Sigmoid colon (tissue), 7 donors: ENCODE measurements around the gene GGCX. TPM values are rescaled to one million over a fixed set of nuclear protein-coding genes. Genes with fewer than 3 reads are reported as not detected.
A peak's percentile ranks its signal among the peaks of the same experiment; 100 is the strongest.

ENCODE experiments used
- DNase-seq: peaks from one replicate; pipeline ENCODE4 v3.0.0-alpha.2; 2019
- H3K27ac ChIP-seq, 4 donors: fragments of 200-600 bp; sonication (generic); one replicate each; pipeline ENCODE4 v1.5.1; 2016 to 2019; ENCODE audit warnings: mild to moderate bottlenecking in 1 of 4
- H3K27me3 ChIP-seq, 3 donors: fragments of 200-600 bp; sonication (generic); one replicate each; pipeline ENCODE4 v1.5.1; 2019; ENCODE audit warnings: mild to moderate bottlenecking in 1 of 3
- H3K36me3 ChIP-seq, 4 donors: fragments of 200-600 bp; sonication (generic); one replicate each; pipeline ENCODE4 v1.5.1; 2016 to 2019
- H3K4me1 ChIP-seq, 4 donors: fragments of 200-600 bp; sonication (generic); one replicate each; pipeline ENCODE4 v1.5.1; 2017 to 2019
- H3K4me3 ChIP-seq, 4 donors: fragments of 200-600 bp; sonication (generic); one replicate each; pipeline ENCODE4 v1.5.1; 2017 to 2019; ENCODE audit warnings: mild to moderate bottlenecking in 2 of 4, moderate library complexity in 1 of 4
- H3K9me3 ChIP-seq, 4 donors: fragments of 200-600 bp in 3 of 4; sonication (generic) in 3 of 4; one replicate each; pipeline versions ENCODE4 v1.5.1 to v1.6.1; 2013 to 2019
- CTCF ChIP-seq, 4 experiments: fragments of 450-650 bp in 3 of 4; fragments of 200-600 bp in 1 of 4; IDR thresholded peaks; one replicate each; pipeline ENCODE4 v1.5.1; 2016 to 2019; ENCODE audit warnings: antibody characterized with exemption in 4 of 4, mild to moderate bottlenecking in 3 of 4, moderate library complexity in 2 of 4
- EP300 ChIP-seq, 4 donors: sonication (generic); formaldehyde crosslinking; IDR thresholded peaks; one replicate each; pipeline ENCODE4 v1.6.1; 2017; ENCODE audit warnings: antibody characterized with exemption in 4 of 4
- POLR2A ChIP-seq, 2 donors: fragments of 450-650 bp; IDR thresholded peaks; one replicate each; pipeline ENCODE4 v1.6.1; 2016; ENCODE audit warnings: antibody characterized with exemption in 2 of 2, mild to moderate bottlenecking in 2 of 2, moderate library complexity in 2 of 2
- POLR2AphosphoS5 ChIP-seq, 4 donors: sonication (generic); formaldehyde crosslinking; IDR thresholded peaks; one replicate each; pipeline ENCODE4 v1.6.1; 2017; ENCODE audit warnings: antibody characterized with exemption in 4 of 4
- WGBS, 2 donors: extraction: QIAGEN DNeasy Blood & Tissue Kit; methylation state at CpG; one replicate each; pipeline ENCODE4 v1.1.7; 2013; 5-methylcytosine and 5-hydroxymethylcytosine counted together
- intact Hi-C: fragments of 100-400 bp; cut with DNase I; formaldehyde crosslinking; loops from one replicate; pipeline ENCODE4 v1.15.1; 2023
- polyA plus RNA-seq, 3 donors: library from polyadenylated mRNA; stranded (reverse); fragments of 200-250 nt; gene quantifications; one replicate each; pipeline ENCODE4 v1.2.3, GENCODE V29; 2013
- total RNA-seq, 4 donors: library from RNA; depleted of rRNA; stranded (reverse); fragments of >200 nt; gene quantifications; one replicate each; pipeline ENCODE4 v1.1.0, GENCODE V29; 2016
- donor health status: healthy with polysubstance abuse.
- donor health status: Bipolar disorder and iron deficiency.
- donor health status: healthy.

Gene GGCX
- total and polyA plus RNA-seq, 7 donors: 3.6 to 25.3 (median 22.8) TPM

- TF ChIP-seq CTCF (IDR thresholded peaks at IDR 0.05) (no peak), EP300 (IDR thresholded peaks at IDR 0.05) (no peak), POLR2AphosphoS5 (IDR thresholded peaks at IDR 0.05) (no peak), POLR2A (IDR thresholded peaks at IDR 0.05) (no peak)
- Histone ChIP-seq H3K9me3 (no peaks in the 10 kb centered on the region), H3K4me1 (peaks cover 0 to 22% (median 20%) of the 10 kb centered on the region in 4 donors), H3K36me3 (no peaks in the 10 kb centered on the region), H3K4me3 (no peak overlapping the region), H3K27me3 (no peaks in the 10 kb centered on the region), H3K27ac (peak overlapping the region; percentile 67 to 75 (median 72))
- intact Hi-C loops: loop anchor here (5.0 kb wide), 1 partner anchor 52 kb away; no protein-coding TSS in a partner anchor
- 68 to 79% methylated on average over 5 of the region's 5 CpGs for WGBS, 2 donors
- DNase-seq: no peak
Measured at GRCh38 chr2:85523903-85524335, 37.4 kb downstream of the GGCX start.

- intact Hi-C loops: loop anchor here (5.0 kb wide), 1 partner anchor 51 kb away; no protein-coding TSS in a partner anchor
- no peak for DNase-seq
- Histone ChIP-seq H3K9me3 (no peaks in the 10 kb centered on the region), H3K27ac (peak overlapping the region; percentile 67 to 75 (median 72)), H3K27me3 (no peaks in the 10 kb centered on the region), H3K4me3 (no peak overlapping the region), H3K4me1 (peaks cover 0 to 22% (median 20%) of the 10 kb centered on the region in 4 donors), H3K36me3 (no peaks in the 10 kb centered on the region)
- TF ChIP-seq CTCF (IDR thresholded peaks at IDR 0.05) (no peak), POLR2AphosphoS5 (IDR thresholded peaks at IDR 0.05) (no peak), EP300 (IDR thresholded peaks at IDR 0.05) (no peak)
- WGBS, 2 donors: 40 to 71% methylated on average over 8 of the region's 8 CpGs
Measured at GRCh38 chr2:85523062-85523902, 38.0 kb downstream of the GGCX start.

GRCh38 chr2:85522090-85522647 is 39.1 kb downstream of the GGCX start:
- Histone ChIP-seq H3K27ac (no peak overlapping the region), H3K9me3 (no peaks in the 10 kb centered on the region), H3K4me3 (no peak overlapping the region), H3K27me3 (no peaks in the 10 kb centered on the region), H3K4me1 (peaks cover 0 to 22% (median 20%) of the 10 kb centered on the region in 4 donors), H3K36me3 (no peaks in the 10 kb centered on the region)
- TF ChIP-seq EP300 (IDR thresholded peaks at IDR 0.05): no peak
- TF ChIP-seq POLR2A (IDR thresholded peaks at IDR 0.05): no peak
- intact Hi-C loops: loop anchor here (5.0 kb wide), 1 partner anchor 50 kb away; no protein-coding TSS in a partner anchor
- no peak for DNase-seq
- 79 to 89% methylated on average over 6 of the region's 6 CpGs for WGBS, 2 donors

- Histone ChIP-seq H3K36me3 (no peaks in the 10 kb centered on the region), H3K4me3 (no peak overlapping the region), H3K9me3 (no peaks in the 10 kb centered on the region), H3K4me1 (no peaks in the 10 kb centered on the region), H3K27me3 (no peaks in the 10 kb centered on the region), H3K27ac (no peak overlapping the region)
- 13 to 45% methylated on average over 8 of the region's 8 CpGs for WGBS, 2 donors
- intact Hi-C loops: no loop called here
- TF ChIP-seq CTCF (IDR thresholded peaks at IDR 0.05): no peak
- TF ChIP-seq POLR2AphosphoS5 (IDR thresholded peaks at IDR 0.05): no peak
- TF ChIP-seq EP300 (IDR thresholded peaks at IDR 0.05): no peak
- no peak for TF ChIP-seq POLR2A (IDR thresholded peaks at IDR 0.05)
- DNase-seq: no peak
Measured at GRCh38 chr2:85516653-85517389, 44.5 kb downstream of the GGCX start.

- no peaks in the 10 kb centered on the region for H3K27me3 ChIP-seq
- no peaks in the 10 kb centered on the region for H3K9me3 ChIP-seq
- H3K4me1 ChIP-seq: peaks cover 0 to 8% (median 4%) of the 10 kb centered on the region in 4 donors
- TF ChIP-seq POLR2AphosphoS5 (IDR thresholded peaks at IDR 0.05) (no peak), POLR2A (IDR thresholded peaks at IDR 0.05) (no peak), EP300 (IDR thresholded peaks at IDR 0.05) (no peak), CTCF (IDR thresholded peaks at IDR 0.05) (no peak)
- WGBS, 2 donors: 65 to 86% methylated on average over 6 of the region's 6 CpGs
- no peaks in the 10 kb centered on the region for H3K36me3 ChIP-seq
- DNase-seq: no peak
- no peak overlapping the region for H3K4me3 ChIP-seq
- intact Hi-C loops: no loop called here
- H3K27ac ChIP-seq: no peak overlapping the region
Measured at GRCh38 chr2:85514323-85514722, 47.0 kb downstream of the GGCX start.
